Upper lobe of left lung (tissue), 4 donors: ENCODE measurements around the gene SRGAP2C.
"Not testable (repeated sequence)": the region's sequence is repeated elsewhere in the genome, so short reads cannot be mapped to it uniquely, and the experiment has no call there.

Source experiments
- EP300 ChIP-seq, 4 donors: sonication (generic); formaldehyde crosslinking; IDR thresholded peaks; one replicate each; pipeline ENCODE4 v1.5.1; 2017; ENCODE audit warnings: antibody characterized with exemption in 4 of 4, control low read depth in 2 of 4
- POLR2A ChIP-seq, 4 donors: fragments of 450-650 bp; IDR thresholded peaks; one replicate each; pipeline ENCODE4 v1.5.1; 2016 to 2017; ENCODE audit warnings: antibody characterized with exemption in 4 of 4, mild to moderate bottlenecking in 2 of 4
- POLR2AphosphoS5 ChIP-seq, 2 donors: sonication (generic); formaldehyde crosslinking; IDR thresholded peaks; one replicate each; pipeline ENCODE4 v1.5.1; 2017; ENCODE audit warnings: antibody characterized with exemption in 2 of 2
- TF ChIP-seq, protein P1 (sequence below), 6 experiments: fragments of 450-650 bp in 4 of 6; fragments of 200-600 bp in 2 of 6; sonication (generic) in 2 of 6; IDR thresholded peaks; one replicate each; pipeline ENCODE4 v1.5.1; 2016 to 2019; ENCODE audit warnings: antibody characterized with exemption in 6 of 6

DNA sequence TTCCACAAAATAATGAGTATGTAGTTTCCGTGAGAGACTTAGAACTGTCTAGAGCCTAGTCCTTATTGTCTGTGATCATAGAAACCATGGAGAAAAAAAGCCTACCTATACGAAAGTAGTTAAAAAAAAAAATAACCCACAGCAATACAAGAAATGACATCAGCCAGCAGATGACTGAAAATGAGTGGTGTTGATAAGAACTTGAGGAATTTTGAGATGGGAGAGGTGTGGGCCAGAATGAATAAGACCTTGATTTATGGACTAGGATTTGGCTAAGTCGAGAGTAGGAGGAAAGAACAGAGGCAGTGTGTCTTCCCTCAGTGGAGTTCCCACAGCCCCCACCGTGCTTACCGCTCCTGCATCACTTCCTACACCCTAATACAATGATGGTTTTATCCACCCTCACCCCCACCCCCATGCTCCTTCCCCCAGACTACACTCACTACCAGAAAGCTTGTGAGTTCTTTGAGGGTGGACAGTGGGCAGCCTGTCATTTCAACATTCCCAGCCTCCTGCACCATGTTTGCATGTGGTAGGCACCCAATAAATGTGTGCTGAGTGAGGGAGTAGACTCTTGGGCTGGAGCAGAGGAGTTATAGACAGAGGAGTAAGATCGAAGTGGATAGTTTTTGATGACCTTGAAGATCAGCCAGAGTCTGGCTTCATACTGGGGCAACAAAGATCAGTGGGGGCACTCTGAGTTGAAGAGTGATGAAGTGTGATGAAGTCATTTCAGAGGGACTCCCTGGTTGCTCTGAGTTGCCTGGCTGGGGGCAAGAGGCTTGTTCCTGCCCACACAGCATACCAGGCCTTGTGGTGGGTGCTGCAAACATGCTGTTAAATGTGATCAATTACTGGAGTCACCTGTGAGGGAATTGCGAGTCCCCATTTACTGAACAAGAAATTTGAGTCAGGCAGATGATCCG lies 21.3 kb downstream of the SRGAP2C start:
- not testable (repeated sequence) for TF ChIP-seq EP300, POLR2A, POLR2AphosphoS5 (IDR thresholded peaks at IDR 0.05)
- TF ChIP-seq, protein P1, sequence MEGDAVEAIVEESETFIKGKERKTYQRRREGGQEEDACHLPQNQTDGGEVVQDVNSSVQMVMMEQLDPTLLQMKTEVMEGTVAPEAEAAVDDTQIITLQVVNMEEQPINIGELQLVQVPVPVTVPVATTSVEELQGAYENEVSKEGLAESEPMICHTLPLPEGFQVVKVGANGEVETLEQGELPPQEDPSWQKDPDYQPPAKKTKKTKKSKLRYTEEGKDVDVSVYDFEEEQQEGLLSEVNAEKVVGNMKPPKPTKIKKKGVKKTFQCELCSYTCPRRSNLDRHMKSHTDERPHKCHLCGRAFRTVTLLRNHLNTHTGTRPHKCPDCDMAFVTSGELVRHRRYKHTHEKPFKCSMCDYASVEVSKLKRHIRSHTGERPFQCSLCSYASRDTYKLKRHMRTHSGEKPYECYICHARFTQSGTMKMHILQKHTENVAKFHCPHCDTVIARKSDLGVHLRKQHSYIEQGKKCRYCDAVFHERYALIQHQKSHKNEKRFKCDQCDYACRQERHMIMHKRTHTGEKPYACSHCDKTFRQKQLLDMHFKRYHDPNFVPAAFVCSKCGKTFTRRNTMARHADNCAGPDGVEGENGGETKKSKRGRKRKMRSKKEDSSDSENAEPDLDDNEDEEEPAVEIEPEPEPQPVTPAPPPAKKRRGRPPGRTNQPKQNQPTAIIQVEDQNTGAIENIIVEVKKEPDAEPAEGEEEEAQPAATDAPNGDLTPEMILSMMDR (IDR thresholded peaks at IDR 0.05) = not testable (repeated sequence)
